Breast epithelium (tissue), 3 donors: ENCODE data around the gene CNTN5.

Experiments
- POLR2A ChIP-seq: fragments of 450-650 bp; IDR thresholded peaks from one replicate; pipeline ENCODE4 v1.6.1; 2016; ENCODE audit warnings: antibody characterized with exemption, mild to moderate bottlenecking, moderate library complexity
- POLR2AphosphoS5 ChIP-seq, 3 donors: sonication (generic); formaldehyde crosslinking; IDR thresholded peaks; one replicate each; pipeline ENCODE4 v1.6.1; 2017; ENCODE audit warnings: antibody characterized with exemption in 3 of 3
- TF ChIP-seq, protein P1 (sequence below), 3 donors: fragments of 450-650 bp; IDR thresholded peaks; one replicate each; pipeline ENCODE4 v1.5.1; 2016 to 2017; ENCODE audit warnings: antibody characterized with exemption in 3 of 3, mild to moderate bottlenecking in 3 of 3, moderate library complexity in 3 of 3

- TF ChIP-seq, protein P1, sequence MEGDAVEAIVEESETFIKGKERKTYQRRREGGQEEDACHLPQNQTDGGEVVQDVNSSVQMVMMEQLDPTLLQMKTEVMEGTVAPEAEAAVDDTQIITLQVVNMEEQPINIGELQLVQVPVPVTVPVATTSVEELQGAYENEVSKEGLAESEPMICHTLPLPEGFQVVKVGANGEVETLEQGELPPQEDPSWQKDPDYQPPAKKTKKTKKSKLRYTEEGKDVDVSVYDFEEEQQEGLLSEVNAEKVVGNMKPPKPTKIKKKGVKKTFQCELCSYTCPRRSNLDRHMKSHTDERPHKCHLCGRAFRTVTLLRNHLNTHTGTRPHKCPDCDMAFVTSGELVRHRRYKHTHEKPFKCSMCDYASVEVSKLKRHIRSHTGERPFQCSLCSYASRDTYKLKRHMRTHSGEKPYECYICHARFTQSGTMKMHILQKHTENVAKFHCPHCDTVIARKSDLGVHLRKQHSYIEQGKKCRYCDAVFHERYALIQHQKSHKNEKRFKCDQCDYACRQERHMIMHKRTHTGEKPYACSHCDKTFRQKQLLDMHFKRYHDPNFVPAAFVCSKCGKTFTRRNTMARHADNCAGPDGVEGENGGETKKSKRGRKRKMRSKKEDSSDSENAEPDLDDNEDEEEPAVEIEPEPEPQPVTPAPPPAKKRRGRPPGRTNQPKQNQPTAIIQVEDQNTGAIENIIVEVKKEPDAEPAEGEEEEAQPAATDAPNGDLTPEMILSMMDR (IDR thresholded peaks at IDR 0.05), result no peak
- TF ChIP-seq POLR2A (no peak), POLR2AphosphoS5 (IDR thresholded peaks at IDR 0.05) (no peak)
Measured at GRCh38 chr11:99068832-99069231, 48.1 kb downstream of the CNTN5 start.
